ENCODE data around the gene TBC1D4.

TBC1D4 gene

DNA sequence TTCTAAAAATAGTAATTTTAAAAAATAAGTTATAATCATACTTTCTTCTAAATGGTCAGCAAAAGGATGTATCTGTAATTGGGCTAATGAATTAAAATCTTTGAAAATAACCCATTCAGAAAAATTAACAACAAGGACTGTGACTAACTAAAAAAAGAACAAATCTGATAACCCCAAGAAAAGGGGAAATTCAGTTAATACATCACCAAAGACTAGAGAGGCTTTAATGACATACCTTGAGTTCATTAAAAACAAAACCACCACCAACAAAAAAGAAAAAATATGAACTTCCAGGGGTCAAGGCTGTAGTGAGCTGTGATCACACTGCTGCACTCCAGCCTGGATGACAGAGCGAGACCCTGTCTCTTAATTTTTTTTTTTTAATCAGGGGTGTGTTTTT lies 121.8 kb downstream of the TBC1D4 start:
- no peak for DNase-seq (ENCODE audit: low read depth)
- TF ChIP-seq, protein P1, sequence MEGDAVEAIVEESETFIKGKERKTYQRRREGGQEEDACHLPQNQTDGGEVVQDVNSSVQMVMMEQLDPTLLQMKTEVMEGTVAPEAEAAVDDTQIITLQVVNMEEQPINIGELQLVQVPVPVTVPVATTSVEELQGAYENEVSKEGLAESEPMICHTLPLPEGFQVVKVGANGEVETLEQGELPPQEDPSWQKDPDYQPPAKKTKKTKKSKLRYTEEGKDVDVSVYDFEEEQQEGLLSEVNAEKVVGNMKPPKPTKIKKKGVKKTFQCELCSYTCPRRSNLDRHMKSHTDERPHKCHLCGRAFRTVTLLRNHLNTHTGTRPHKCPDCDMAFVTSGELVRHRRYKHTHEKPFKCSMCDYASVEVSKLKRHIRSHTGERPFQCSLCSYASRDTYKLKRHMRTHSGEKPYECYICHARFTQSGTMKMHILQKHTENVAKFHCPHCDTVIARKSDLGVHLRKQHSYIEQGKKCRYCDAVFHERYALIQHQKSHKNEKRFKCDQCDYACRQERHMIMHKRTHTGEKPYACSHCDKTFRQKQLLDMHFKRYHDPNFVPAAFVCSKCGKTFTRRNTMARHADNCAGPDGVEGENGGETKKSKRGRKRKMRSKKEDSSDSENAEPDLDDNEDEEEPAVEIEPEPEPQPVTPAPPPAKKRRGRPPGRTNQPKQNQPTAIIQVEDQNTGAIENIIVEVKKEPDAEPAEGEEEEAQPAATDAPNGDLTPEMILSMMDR (IDR thresholded peaks at IDR 0.05; ENCODE audit: control insufficient read depth, extremely low read depth, insufficient read depth): no peak
- no peak overlapping the region for H3K4me3 ChIP-seq (ENCODE audit: low read depth, low read length)

DNA sequence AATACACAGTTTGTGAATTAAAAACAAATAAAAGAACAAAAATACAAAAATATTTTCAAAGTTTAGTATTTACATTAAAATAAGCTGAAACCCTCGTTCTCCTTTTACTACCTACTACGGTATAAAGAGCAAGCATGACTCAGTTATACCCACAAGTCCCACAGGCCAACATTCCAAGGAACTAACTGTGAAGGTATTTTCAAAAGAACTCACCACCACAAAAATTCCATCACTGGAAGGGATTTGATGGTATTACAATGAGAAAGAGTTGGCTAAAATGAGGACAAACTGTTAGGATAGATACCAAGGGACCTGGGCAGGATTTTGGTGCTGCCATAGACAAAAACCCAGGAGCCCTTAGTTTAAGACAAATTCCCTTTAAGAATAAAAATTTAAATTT lies 122.7 kb downstream of the TBC1D4 start:
- TF ChIP-seq, protein P1 (IDR thresholded peaks at IDR 0.05; ENCODE audit: control insufficient read depth, extremely low read depth, insufficient read depth): no peak
- no peak for DNase-seq (ENCODE audit: low read depth)
- no peak overlapping the region for H3K4me3 ChIP-seq (ENCODE audit: low read depth, low read length)

DNA sequence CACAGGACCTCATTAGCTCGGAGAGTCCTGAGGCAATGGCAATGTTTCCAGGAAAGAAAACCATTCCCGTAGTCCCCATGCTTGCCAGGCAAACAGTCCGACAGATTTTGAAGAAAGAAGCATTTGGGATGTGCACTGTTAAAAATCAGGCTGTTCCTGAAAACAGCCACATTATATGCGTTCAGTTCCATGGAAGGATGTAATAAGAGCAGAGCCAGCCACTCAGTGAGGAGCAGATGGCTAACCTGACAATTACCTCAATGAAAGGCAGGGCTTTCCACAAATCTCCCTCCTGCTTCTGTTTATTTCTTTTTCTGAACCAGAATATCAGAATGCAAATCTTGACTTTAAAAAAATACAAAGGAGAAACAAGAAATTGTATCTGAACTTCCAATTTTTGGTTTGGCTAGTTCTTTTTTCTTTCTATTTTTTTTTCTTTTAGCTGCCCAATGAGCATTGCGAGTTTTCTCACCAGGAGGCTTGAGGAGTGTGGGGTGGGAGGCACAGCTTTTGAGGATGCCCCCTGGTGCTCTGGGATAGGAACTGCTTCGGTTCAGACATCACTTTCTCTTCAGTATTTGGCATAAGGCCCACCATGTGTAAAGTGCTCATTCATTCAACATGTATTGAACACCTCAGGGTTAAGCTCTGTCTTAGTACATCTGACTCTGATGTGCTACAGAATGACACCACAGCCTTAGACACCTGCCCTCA lies 124.2 kb downstream of the TBC1D4 start:
- TF ChIP-seq, protein P1 (IDR thresholded peaks at IDR 0.05; ENCODE audit: control insufficient read depth, extremely low read depth, insufficient read depth): 0 out of 2 replicates have a peak, but pooled peaks have one; percentile 22
- DNase-seq (ENCODE audit: low read depth): no peak
- no peak overlapping the region for H3K4me3 ChIP-seq (ENCODE audit: low read depth, low read length)

DNA sequence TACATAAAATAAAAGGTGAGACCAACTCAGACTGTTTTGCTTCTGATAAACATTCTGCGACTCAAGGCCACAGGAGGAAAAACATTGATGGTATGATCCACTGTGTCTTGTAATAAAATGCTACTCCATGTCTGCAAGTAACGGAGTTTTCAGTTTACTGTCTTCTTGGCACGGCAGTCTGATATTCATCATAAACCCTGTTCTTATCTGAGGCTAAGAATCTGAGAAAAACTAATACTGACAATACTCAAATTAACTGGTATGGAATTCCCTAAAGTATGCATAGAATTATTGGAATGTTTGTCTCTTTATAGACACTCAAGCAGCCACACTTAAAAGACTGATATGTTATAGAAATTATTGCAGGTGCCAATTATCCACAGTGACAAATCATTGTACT lies 125.5 kb downstream of the TBC1D4 start:
- no peak for DNase-seq (ENCODE audit: low read depth)
- TF ChIP-seq, protein P1 (IDR thresholded peaks at IDR 0.05; ENCODE audit: control insufficient read depth, extremely low read depth, insufficient read depth): no peak
- H3K4me3 ChIP-seq (ENCODE audit: low read depth, low read length): no peak overlapping the region

DNA sequence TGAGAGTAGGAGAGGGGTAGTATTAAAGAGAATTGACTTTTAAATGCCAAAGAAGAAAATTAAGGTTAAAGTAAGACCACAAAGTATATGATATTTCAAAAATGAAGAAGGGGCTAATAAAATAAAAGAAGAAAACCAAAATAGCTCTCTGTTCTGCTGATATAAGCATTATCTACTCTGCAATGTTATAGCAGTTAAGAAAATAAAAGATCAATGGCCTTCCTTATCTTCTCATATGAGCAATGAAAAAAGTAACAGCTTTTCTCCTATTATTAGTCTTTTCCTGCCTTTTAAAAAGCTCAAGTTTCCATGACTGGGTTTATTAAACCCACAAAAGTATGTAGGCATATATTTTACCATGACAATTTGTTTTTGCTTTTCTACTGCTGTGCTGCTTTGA lies 126.4 kb downstream of the TBC1D4 start:
- H3K4me3 ChIP-seq (ENCODE audit: low read depth, low read length): no peak overlapping the region
- TF ChIP-seq, protein P1 (IDR thresholded peaks at IDR 0.05; ENCODE audit: control insufficient read depth, extremely low read depth, insufficient read depth): no peak
- no peak for DNase-seq (ENCODE audit: low read depth)

DNA sequence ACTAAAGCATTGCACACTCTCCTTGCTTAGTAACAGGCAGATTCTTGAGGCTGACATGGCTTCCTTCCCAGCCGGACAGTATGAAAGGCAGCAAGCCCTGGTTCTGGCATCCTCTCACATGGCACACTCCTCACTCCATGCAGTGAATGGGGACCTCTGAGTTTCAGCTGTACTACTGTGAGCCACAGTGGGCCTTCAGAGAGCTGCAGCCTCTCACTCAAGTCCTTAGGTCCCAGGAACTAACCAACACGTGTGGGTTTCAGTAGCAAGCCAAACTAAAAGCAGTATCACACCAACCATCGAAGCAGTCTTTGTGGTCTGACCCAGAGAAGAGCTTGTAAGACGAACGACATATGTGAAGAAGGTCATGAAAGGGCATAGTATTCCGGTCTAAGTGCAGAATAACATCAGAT lies 128.2 kb downstream of the TBC1D4 start:
- no peak overlapping the region for H3K4me3 ChIP-seq (ENCODE audit: low read depth, low read length)
- DNase-seq (ENCODE audit: low read depth): no peak
- TF ChIP-seq, protein P1 (IDR thresholded peaks at IDR 0.05; ENCODE audit: control insufficient read depth, extremely low read depth, insufficient read depth): no peak

Measured in LNCaP clone FGC (cell line).